ENCODE data around the gene JAKMIP1.
"Not testable (repeated sequence)": the region's sequence is repeated elsewhere in the genome, so short reads cannot be mapped to it uniquely, and the experiment has no call there.

The JAKMIP1 gene

DNA sequence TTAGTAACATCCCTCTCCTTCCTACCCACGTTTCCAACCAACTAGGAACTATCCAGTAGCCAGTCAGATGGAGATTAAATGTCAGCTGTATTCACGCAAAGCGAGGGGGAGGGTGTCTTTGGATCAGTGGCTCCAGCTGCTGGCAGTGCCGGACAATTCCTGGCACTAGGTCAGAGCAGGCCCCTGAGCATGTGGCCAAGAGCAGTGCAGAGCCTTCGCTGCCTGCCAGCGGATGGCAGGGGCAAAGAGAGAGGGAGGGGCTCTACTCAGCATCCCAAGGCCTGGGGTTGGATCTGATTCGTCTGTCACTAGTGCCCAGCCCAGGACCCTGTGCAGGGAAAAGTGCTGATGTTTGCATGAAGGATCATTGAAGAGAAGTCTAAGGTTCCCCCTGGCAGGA, 28.7 kb upstream of the JAKMIP1 start:
- no peak for DNase-seq (ENCODE audit: low read depth)

- no peak for DNase-seq (ENCODE audit: low read depth)
Observed at GRCh38 chr4:6228158-6229067, 28.1 kb upstream of the JAKMIP1 start.

DNA sequence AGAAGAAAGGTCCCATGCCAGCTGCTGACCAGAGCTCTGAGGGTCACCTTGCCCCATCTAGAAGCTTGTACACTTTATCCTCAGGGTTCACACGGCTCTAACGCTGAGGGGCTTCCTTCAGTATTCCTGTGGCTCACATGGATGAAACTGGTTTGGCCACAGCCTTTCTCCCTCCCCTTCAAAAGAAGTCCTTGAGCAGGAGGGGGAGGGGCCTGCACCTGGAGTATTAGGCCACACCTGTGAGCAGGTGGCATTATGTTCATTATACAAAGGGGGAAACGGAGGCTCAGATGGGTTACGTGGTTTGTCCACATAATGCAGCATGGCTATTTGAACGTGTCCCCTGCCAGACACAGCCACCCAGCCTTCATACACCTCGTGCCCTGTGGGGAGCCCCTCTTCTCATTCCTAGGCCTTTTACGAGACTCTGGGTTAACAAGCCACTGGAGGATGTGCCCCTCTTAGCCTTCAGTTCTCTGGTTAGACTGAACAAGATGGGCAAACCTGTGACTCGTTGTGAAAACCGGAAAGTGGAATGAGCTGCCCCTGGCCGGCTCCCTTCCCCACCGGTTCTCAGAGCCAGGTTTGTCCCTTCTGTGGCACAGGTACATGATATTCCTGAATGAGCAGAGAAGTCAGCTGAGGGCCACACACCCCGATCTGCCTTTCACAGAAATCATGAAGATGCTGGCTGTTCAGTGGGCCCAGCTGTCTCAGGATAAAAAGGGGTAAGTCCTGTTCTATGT, 27.2 kb upstream of the JAKMIP1 start:
- DNase-seq (ENCODE audit: low read depth): no peak

DNA sequence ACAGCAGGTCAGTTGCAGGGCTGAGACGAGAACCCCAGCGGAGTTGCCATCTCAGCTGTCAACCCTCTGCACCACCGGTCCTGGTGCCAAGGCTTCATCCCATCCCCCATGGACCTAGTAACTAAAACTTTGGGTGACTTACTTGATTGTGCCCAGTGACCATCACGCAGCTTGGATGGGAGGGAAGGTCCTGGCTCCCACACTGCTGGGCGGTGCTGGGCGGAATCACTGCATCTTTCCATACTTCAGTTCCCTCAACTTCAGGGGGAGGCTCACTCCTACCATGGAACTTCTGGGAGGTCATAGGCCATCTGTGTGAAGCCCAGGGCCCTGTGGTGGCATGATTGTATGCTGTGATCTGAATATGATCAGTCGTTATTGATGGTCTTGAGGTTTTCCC, 26.2 kb upstream of the JAKMIP1 start:
- no peak for DNase-seq (ENCODE audit: low read depth)

DNA sequence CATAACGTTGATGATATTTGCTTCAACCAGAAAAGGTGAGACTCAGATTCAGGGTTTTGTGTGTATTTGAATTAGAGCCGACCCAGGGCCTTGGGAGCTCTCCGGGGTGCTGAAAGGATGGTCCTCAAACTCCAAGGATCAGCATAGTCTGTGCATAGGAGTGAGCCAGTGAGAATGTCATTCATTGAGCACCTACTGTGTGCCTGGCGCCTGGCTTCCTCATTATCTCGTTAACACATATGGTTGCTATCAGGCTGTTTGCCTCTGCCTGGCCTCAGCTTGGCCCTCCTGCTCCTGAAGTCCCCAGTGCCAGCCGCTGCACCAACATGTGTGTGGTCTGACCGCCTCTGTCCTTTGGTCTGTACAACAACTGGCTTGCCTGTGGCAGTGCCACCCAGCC, 25.1 kb upstream of the JAKMIP1 start:
- no peak for DNase-seq (ENCODE audit: low read depth)

- no peak for DNase-seq (ENCODE audit: low read depth)
Observed at GRCh38 chr4:6224735-6225134, 24.4 kb upstream of the JAKMIP1 start.

- no peak for DNase-seq (ENCODE audit: low read depth)
Observed at GRCh38 chr4:6222761-6223292, 22.5 kb upstream of the JAKMIP1 start.

GRCh38 chr4:6221851-6222760, 21.8 kb upstream of the JAKMIP1 start:
- DNase-seq (ENCODE audit: low read depth): no peak

DNA sequence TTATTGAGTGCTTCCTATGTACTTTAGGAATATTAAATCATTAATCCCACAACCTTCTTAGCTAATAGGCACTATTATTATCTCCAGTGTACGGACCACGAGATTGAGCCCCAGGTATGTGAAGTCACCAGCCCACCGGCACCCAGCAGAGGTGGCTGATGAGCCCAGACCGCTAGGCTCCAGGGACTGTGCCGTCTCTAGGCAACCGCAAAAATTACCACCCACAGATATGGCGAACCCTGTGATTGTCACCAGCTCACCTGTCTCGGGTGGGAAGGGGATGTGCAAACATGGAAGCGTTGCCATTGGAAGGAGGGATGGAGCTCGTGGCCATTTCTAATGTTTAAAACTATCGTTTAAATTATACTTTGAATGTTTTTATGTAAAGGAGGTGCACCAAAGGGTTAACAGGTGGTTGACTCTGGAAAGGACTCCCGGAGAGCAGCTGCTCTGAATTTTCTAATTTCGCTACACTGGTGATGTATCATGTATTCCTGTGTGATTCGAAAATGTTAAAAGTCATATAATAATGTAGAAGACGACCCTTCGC, 21.0 kb upstream of the JAKMIP1 start:
- DNase-seq (ENCODE audit: low read depth): no peak

DNA sequence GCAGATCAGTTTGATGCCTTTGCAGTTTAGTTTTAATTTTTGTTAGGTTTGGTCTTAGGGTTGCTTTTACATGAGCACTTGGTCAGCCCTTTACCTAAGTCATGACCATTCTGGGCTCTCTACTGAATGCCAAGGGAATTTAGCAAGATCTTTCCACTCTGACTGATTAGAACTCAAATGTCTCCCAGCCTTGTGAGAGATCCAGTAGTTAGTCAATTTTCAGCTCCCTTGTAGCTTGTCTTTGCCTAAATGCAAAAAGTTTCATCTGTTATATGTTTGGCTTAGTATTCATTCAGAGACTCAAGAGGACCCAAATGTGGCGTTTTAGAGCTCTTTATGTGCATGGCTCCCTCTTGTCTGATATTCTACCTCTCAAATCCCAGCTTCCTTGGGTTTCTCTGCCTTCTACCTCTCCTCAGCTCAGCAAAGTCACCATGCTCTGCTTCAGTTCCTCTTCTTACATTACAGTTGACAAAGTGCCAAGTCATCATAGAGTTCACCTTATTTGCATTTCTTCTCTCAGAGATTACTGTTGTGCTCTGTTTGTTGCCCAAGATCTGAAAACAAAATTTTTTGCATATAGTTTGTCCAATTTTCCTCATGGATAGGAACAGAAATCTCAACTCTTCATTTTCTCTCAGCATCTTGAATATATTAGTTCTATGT, 17.5 kb upstream of the JAKMIP1 start:
- no peak for DNase-seq (ENCODE audit: low read depth)

GRCh38 chr4:6216588-6216987, 16.2 kb upstream of the JAKMIP1 start:
- no peak for DNase-seq (ENCODE audit: low read depth)

- DNase-seq (ENCODE audit: low read depth): no peak
Observed at GRCh38 chr4:6209921-6210320, 9.6 kb upstream of the JAKMIP1 start.

GRCh38 chr4:6209291-6209690, 8.9 kb upstream of the JAKMIP1 start:
- not testable (repeated sequence) for DNase-seq (ENCODE audit: low read depth)

DNA sequence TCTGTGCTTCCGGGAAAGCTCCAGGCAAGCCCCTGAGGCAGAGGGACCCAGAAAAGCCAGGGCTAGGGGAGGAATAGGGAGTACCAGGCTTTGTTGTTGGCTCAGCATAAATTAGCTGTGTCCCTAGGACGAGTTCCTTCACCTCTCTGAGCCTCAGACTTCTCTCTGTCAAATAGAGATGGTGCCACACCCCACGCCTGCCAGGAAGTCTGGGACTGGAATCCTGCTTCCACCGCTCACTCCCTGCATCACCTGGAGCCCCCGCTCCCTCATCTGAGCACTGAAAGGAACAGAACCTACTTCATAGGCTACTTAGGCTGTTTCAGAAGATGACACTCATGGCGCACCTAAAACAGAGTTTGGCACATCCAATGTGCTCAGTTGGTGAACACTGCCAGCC, 8.1 kb upstream of the JAKMIP1 start:
- DNase-seq (ENCODE audit: low read depth): no peak

- DNase-seq (ENCODE audit: low read depth): no peak
Observed at GRCh38 chr4:6207602-6208001, 7.3 kb upstream of the JAKMIP1 start.

DNA sequence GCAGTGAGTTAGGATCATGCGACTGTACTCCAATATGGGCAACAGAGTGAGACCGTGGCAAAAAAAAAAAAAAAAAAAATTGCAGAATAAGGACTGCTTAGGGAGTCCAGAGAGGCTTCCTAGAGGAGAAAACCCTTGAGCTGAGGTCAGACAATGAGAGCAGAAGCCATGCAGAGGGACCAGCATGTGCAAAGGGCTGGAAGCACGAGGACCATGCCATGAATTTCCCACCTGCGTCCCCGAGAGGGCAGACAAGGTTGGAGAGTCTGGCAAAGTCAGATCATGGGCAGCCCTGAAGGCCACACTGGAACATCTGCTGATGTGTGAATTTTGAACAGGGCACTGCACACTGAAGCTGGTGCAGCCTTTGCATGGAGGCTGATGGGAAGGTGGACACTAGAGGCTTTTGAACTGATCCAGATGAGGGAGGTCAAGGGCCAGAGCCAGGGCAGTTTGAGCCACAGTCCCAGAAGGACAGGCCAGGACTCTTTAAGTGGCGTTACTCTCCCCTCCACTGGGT, 6.5 kb upstream of the JAKMIP1 start:
- DNase-seq (ENCODE audit: low read depth): no peak

GRCh38 chr4:6205973-6206372, 5.6 kb upstream of the JAKMIP1 start:
- no peak for DNase-seq (ENCODE audit: low read depth)

DNA sequence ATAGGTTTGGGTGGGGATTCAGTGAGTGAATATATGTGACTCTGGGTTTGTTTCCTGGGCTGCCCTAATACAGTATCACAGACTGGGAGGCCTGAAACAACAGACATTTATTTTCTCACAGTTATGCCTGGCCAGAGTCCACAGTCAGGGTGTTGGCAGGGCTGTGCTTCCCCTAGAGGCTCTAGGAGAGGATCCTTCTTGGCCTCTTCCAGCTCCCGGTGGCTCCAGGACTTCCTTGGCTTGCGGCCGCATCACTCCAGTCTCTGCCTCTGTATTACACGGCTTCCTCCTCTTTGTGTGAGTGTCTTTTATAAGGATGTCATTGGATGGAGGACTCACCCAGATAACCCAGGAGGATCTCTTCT, 5.2 kb upstream of the JAKMIP1 start:
- no peak for DNase-seq (ENCODE audit: low read depth)

DNA sequence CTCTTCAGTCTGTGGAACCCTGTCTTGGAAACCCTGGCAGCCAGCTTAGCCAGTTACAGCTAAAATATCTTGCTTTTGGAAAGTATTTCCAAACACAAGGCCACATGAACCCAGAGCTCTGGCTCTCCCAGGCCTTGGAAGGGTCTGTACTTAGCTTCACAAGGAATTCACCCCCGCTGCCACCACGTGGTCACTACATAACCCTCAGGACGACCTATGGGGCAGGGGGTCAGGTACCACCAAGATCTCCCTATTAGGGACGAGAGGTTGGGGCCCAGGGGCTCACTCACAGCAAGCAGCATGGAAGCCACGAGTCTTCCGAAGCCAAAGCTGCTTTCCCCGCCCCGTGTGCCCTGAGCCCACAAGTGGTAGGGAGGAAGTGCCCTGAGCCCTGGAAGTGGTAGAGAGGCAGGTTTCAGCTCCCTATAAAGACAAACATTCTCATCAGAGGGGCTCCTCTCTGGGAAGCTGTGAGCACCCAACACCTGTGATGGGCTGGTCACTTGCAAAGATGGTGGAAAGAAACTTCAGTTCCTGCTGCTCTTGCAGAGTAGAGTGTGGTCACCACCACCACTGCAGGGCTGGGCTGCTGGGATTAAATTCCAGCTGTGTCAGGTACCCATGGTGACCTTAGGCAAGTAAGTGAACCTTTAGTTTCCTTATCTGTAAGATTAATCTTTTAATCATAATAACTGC, 4.7 kb upstream of the JAKMIP1 start:
- no peak for DNase-seq (ENCODE audit: low read depth)

DNA sequence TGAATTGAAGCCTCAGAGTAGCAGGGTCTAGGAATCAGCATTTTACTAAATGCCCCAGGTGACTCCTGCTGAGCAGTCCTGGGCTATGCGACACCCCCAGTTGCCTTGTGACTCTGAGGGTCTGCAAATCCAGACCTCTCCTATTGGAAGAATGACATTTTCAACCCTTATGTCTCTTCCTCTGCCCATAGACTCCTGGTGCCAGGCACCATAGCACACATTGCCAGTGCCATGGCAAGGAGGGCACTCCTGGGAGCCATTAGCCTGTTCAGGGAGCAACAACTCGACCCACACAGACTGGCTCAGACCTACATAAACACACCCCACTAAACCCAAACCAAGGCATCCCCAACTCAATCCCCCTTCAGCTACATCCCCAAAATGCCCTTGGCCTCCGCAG, 3.7 kb upstream of the JAKMIP1 start:
- no peak for DNase-seq (ENCODE audit: low read depth)
